NCI-H446 (cell line): ENCODE measurements around the gene SPEN.

Source experiments
- DNase-seq, 2 experiments: peaks; one replicate each; lab custom pipeline; 2025; lab: John Stamatoyannopoulos, UW

The SPEN gene

DNA sequence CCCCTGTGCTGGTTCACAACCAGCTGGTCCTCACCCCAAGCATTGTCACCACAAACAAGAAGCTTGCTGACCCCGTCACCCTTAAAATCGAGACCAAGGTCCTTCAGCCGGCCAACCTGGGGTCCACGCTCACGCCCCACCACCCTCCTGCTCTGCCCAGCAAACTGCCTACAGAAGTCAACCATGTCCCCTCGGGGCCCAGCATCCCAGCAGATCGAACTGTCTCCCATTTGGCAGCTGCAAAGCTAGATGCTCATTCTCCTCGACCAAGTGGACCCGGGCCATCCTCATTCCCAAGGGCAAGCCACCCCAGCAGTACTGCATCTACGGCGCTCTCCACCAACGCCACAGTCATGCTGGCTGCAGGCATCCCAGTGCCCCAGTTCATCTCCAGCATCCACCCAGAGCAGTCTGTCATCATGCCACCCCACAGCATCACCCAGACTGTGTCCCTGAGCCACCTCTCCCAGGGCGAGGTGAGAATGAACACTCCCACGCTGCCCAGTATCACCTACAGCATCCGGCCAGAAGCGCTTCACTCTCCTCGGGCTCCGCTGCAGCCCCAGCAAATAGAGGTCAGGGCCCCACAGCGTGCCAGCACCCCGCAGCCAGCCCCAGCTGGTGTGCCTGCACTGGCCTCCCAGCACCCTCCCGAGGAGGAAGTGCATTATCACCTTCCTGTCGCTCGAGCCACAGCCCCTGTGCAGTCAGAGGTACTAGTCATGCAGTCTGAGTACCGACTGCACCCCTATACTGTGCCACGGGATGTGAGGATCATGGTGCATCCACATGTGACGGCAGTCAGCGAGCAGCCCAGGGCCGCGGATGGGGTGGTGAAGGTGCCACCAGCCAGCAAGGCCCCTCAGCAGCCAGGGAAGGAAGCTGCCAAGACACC is 87.8 kb downstream of the SPEN start:
- no peak for DNase-seq

DNA sequence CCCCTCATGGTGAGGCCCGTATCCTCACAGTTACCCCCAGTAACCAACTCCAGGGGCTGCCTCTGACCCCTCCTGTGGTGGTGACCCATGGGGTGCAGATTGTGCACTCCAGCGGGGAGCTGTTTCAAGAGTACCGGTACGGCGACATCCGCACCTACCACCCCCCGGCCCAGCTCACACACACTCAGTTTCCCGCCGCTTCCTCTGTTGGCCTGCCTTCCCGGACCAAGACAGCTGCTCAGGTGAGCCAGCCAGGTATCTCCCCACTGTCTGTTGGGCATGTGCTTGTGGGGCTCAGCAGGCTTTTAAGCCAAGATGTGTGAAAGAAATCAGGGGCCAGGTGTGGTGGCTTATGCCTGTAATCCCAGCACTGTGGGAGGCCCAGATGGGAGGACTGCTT is 88.5 kb downstream of the SPEN start:
- no peak for DNase-seq

DNA sequence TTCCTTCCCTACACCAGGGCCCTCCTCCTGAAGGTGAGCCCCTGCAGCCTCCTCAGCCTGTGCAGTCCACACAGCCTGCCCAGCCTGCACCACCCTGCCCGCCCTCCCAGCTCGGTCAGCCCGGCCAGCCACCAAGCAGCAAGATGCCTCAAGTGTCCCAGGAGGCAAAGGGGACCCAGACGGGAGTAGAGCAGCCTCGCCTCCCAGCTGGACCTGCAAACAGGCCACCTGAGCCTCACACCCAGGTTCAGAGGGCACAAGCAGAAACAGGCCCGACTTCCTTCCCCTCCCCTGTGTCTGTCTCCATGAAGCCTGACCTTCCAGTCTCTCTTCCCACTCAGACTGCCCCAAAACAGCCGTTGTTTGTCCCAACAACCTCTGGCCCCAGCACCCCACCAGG is 89.6 kb downstream of the SPEN start:
- no peak for DNase-seq

DNA sequence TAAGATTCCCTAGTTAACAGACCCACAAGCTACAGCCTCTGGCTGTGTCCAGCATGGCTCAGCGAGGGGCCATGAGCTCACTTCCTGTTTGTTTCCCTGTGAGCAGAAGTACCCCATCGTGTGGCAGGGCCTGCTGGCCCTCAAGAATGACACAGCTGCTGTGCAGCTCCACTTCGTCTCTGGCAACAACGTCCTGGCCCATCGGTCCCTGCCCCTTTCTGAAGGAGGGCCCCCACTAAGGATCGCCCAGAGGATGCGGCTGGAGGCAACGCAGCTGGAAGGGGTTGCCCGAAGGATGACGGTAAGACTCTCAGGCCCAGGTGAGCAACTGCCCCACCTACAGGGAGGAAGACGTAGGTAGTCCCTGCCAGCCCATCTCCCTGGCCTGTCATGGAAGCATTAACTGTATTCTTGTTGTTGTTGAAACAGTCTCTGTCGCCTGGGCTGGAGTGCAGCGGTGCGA is 90.2 kb downstream of the SPEN start:
- no peak for DNase-seq

DNA sequence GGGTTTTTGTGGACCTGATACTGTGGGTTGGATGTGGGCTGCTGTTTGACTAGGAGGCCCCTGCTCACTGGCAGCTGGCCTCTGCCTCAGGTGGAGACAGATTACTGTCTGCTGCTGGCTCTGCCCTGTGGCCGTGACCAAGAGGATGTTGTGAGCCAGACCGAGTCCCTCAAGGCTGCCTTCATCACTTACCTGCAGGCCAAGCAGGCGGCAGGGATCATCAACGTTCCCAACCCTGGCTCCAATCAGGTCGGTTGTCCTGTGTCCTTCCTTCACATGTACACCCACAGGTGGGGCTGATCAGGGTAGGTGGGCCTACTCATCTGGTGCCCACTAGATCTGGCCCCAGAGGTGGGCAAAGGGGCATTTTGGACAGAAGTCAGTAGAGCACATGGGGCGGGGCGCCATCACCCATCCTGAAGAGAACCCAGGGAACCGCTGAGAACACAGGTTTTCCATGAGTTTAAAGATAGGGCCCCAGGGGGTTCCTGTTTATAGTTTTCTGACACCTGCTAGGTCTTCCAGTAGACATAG is 91.2 kb downstream of the SPEN start:
- DNase-seq, result no peak

DNA sequence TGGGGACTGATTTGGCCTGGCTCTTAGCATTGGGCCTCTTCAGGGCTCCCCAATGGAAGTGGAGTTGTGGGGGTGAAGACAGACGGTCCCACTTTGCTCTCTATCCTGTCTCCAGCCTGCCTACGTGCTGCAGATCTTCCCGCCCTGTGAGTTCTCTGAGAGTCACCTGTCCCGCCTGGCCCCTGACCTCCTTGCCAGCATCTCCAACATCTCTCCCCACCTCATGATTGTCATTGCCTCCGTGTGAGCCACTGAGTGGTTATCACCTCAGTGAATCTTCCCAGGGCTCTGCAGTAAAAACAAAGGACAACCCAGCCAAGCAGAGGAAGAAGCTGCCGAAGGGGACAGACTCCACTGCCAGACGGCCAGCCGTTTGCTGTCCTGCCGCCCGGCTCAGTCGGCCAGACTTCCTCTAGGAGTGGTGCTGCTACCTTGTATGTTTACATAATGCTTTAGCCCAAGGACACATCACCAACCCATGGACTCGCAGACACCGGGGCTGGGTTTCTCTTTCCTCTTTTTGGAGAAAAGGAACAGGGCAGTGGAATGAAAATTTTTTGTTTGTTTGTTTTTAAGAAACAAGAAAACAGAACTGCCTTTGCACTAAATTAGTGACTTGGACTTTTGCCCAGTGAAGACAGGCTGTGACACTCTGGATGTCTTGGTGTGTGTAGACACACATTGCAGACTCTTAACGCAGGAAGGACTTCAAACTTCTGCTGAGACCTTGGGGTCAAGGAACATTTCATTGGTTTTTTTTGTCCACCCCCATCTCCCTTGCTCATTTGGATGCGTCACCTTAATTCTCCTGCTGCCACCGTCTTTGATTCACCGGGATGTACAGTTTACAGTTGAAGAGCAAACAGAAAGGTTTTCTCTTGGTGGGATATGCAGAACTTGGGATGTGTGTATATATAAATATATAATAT is 91.9 kb downstream of the SPEN start:
- DNase-seq, result no peak

DNA sequence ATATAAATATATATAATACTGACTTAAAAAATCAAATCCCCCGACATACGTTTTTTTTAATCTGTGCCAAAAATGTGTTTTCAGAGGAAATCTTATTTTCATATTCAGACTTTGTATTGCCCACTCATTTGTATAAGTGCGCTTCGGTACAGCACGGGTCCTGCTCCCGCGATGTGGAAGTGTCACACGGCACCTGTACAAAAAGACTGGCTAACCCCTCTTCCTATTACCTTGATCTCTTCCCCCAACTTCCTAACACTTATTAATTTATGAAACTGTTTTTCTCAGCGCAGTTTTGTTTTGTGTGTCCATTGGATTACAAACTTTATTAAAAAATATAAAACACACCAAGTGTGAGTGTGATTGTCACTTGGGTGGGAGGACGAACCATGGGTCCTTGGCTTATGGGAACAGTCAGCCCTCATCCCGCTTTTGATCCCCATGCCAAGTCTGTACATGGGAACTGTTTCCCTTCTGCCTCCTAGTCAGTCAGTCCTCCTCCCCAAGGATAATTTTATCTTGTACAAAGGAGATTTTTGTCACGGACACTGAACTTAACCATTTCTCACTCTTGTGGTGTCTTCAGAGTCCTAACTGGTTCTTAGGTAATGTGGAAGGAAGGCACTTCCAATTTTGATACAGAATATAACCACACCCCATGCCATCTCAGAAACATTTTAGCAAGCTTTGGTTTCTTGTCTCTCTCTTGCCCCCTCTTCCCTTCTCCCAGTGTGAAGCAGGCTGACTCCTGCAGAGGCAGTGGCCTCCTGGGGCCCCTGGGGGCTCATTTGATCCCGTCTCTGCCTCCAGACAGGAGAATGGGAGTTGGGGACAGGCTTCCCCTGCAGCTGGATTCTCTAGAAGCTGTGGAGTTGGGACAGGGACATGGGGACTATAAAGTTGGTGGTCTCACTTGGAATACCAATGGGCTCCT is 92.9 kb downstream of the SPEN start:
- DNase-seq, result no peak

DNA sequence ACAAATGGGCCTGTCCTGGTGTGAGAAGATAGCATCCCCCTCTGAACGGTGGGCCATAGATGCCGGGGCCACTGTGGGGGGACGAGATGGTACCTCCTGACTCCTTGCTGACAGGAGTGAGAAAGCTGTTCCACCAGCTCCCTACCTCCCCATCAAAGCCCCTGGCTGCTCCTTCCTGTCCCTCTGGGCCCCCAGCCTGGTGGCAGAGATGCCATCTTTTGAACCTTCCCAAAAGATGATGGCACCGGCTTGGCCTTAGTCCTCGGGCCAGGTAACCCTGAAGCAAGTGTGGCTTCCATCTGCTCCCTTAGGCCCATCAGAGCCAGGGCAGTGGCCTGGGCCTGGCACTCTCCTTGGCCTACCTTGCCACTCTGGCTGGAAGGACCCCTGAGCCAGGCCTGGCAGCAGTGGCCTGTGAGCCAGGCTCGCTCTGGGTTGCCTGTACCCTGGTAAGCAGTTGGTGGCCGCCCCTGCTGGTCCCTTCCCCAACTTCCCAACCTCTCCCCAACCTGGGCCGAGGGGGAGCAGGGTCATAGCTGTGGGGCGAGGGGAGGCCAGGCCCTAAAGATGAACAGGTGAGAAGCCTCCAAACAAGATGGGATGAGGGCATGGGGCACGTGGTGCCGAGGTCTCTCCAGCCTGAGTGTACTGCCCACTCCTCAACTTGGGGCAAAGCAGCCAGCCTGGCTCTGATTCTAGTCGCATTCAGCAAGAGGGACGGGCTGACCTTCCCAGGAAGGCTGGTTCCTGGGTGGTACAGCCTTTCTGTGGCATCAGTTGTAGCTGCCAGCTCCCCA is 93.7 kb downstream of the SPEN start:
- DNase-seq, result no peak

DNA sequence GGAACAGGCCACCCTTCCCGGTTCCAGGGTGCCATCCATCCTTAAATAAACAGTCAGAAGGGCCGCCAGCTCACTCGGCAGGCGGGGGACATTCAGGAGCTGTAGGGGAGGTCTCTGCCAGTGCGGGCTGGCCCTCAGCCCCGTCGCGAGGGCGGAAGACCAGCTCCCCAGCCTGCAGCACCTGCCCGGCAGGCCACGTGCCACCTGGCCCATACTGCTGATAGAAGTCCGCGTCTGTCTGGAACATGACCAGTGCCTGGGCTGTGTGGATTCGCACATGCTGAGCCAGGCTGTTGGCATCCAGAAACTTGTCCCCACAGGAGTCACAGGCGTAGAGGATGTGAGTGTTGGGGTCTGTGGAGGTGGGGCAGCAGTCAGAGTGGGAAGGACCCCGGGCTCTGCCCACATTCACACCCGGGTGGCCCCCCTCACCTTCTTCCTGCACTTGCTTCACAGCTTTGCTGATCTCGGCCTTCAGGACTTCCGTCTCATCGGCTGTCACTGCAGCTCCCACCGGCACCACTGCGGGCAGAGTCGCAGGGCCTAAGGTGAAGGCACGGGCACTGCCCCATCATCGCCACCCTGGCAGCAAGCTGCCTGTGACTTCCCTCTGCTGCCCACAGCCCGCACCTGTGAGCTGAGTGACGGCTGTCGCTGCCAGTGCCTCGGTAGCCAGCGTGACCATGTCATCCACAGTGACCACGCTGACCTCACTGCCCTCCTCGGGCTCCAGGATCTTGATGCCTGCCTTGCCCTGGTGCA is 94.6 kb downstream of the SPEN start:
- no peak for DNase-seq

DNA sequence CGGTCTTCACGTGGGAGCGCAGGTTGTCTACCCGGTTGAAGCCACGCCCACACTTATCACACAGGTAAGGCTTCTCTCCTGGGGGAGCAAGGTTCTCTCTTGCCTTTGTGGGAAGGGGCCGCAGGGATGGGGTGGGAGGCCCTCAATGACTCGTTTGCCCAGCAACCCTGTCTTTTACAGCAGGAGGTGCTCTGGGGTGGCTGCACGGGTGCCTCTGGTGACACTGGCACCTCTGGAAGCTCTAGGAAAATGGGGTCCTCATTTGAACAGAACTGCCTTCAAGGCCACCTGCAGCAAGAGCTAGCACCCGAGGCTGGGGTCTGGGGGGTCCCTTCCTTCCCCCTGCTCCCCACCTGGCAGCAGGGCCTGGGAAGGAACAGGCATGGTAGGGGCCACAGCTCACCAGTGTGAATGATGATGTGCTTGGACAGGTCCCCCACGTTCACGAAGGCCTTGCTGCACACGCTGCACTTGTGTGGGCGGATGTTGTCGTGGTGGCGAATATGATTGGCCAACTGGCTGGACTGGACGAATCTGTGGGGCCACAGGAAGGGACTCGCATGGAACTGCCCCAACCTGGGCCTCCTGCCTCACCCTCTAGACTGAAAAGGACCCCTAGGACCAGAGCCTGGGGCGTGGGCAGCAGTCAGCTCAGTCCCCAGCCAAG is 95.3 kb downstream of the SPEN start:
- DNase-seq, result no peak

DNA sequence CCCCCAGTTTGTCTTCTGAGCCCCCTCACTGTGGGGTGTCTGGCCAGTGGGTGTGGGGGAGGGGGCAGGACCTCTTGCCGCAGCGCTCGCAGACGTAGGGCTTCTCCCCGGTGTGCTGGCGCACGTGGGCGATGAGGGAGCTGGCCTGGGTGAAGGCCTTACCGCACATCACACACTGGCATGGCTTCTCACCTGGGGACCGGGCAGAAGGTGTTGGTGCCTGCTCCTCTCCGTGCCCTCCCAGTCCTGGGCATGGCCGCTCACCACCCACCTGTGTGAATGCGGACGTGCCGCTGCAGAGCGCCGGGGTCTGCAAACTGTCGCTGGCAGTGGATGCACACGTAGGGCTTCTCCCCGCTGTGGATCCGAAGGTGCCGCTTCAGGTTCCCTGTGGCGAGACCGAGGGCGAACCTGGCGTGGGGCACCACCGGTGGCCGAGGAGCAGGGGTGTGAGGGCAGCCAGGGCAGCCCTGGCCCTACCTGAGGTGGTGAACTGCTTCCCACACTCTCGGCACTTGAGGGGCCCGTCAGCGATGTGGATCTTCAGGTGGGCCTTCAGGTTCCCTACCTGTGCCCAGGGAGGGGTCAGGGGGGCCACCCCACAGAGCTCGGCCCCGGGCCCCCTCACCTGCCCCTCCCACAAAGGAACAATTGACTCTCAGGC is 96.0 kb downstream of the SPEN start:
- no peak for DNase-seq

DNA sequence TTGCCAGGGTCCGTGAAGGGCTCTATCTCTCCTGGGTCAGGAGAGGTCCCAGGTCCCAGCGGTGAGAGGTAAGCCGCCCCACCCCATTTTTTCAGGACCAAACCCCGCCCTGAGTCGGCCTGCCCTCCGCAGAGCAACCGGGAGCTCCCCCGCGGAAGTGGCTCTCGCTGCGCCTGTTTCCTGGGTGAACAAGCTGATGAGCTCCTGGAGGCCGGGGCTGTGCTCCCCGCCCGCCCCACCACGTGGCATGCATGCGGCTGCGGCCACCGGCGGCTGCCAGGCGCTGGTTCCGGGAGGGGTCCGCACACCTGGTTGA is 96.4 kb downstream of the SPEN start:
- no peak for DNase-seq

DNA sequence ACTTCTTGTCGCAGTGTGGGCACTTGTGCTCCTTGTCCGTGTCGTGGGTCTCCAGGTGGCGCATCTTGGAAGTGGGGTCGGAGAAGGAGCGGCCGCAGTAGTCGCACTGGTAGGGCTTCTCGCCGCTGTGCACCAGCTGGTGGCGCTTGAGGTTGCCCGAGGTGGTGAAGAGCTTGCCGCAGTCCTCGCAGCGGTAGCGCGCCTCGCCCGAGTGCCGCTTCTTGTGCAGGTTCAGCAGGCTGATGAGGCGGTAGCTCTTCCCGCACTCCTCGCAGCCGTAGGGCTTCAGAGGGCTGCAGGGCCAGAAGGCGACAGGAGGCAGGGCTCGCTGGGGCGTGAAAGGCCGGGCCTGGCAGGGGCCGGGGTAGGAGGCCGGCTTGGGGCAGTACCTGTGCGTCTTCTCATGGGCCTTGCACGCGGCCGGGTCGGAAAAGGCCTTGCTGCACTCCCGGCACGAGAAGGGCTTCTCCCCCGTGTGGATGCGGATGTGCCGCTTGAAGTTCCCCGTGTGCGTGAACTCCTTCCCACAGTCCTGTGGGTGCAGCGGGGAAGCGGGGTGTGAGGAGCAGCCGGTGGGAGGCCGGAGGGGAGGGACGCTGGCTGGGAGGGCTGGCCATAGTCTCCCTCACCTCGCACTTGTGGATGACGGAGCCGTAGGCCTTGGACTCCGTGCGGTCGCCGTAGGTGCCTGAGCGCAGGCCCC is 97.0 kb downstream of the SPEN start:
- no peak for DNase-seq

DNA sequence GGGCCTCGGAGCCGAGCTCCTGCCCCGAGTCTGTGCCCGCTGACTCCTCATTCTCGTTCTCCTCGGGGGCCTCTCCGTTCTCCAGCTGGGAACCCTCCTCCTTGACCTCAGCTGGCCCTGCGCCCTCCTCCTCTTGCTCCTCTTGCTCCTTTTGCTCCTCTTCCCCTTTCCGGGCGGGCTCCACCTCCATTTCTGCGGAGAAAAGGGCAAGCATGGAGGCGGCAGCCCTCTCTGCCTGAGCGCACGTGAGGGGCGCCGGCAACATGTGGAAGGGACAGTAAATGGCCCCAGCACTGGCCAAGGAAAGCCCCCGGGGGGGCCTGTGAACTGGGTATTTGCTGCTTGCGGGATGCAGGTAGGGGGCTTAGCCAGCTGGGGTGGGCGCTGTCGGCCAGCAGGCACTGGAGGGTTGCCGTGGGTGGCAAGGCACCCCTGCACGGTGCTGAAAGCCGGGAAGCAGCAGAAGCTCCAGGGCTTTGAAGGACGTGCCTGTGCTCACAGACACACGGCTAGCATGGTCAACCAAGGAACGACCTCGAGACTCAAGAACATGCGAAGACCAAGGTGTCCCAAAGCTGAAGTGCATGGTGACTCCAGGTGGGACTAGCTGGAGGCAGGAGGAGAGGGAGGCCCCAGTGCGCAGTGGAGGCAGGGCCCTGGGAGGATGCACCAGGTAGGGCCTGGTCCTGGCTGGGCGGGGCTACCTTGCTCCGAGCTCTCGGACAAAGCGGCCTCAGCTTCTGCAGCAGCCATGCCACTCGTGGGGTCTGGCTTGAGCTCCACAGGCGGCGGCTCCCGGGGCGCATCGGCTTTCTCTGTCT is 97.7 kb downstream of the SPEN start:
- DNase-seq, result no peak

DNA sequence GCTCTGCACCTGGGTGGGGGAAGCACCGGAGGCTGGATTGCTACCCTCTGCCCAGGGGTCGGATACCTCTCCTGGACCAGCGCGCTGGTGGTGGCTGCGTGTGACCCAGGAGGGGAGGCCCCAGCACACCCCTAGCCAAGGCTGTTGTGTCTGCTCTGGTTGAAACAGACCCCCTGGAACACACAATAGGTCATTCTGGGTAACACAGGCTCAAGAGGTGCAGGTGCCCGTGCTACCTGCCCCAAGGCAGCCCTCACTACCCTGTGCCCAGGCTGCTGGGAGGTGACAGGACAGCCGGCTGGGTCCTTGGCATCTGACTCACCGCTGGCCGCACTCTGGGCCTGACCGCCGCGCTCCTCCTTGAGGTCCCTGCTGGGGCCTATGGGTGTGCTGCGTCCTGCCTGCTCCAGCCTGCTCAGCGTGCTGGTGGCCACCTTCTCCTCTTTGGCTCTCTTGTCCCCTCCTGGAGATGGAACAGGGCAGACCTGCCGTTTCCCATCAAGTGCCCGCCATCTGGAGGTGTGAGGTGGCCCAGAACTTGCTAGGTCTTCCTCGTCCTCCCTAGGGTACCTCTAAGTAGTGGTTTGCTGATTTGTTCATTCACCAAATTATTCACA is 98.4 kb downstream of the SPEN start:
- no peak for DNase-seq

DNA sequence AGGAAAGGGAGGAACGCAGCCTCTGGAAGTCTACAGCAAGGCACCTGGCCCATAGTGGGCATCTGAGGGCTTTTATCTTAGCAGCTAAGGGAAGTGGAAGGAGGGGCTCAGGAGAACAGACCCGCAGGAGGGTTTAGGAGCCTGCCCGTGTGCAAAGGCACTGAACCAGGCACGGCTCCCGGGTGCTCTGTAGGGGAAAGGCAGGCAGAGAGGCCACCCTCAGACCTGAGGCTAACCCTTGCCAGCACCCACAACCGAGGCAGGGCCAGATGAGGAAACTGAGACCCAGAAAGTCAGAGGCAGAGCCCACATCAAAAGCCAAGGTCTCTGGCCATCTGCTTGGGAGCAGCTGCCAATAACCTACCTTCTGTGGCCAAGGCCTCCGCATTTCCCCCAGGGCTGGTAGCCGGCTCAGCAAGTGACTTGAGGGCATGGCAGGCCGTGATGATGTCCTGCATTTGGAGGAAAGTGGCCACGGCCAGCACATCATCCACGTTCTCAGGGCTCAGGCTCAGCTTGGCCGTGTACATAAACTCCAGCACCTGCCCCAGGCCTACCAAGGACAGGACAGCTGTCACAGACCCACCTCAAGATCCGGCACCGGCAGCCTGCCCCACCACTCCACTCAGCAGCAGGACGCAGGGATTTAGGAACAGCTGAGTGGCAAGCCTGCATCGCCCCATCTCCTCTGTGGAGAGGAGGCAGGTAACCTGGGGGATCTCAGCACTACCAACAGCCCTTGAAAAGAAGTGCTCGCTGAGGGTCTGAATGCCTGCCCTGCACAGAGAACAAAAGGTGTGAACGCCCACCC is 99.3 kb downstream of the SPEN start:
- no peak for DNase-seq
